Liver (tissue), 9 donors: ENCODE results near the gene TMPRSS12. TPM values are rescaled to one million over a fixed set of nuclear protein-coding genes. Genes with fewer than 3 reads are reported as not detected.
"Not testable (repeated sequence)": the region's sequence is repeated elsewhere in the genome, so short reads cannot be mapped to it uniquely, and the experiment has no call there.

Source experiments
- DNase-seq: peaks from one replicate; pipeline ENCODE4 v3.0.0-alpha.2; 2017; ENCODE audit warnings: low spot score
- H3K27ac ChIP-seq, 2 donors: one replicate each; pipeline ENCODE4 v1.7.0; 2013; ENCODE audit warnings: inconsistent platforms in 2 of 2, low read length in 2 of 2, control low read depth in 1 of 2, low read depth in 1 of 2, mild to moderate bottlenecking in 1 of 2
- H3K27me3 ChIP-seq, 4 donors: one replicate each; pipeline versions ENCODE4 v1.6.1 to v1.7.0; 2013; ENCODE audit warnings: low read length in 3 of 4, inconsistent platforms in 1 of 4, mild to moderate bottlenecking in 1 of 4, moderate library complexity in 1 of 4; ENCODE audit not compliant: control insufficient read depth in 4 of 4, insufficient read depth in 4 of 4
- H3K36me3 ChIP-seq, 4 donors: one replicate each; pipeline versions ENCODE4 v1.6.1 to v1.7.0; 2013; ENCODE audit warnings: low read length in 3 of 4, mild to moderate bottlenecking in 3 of 4, low read depth in 1 of 4, moderate library complexity in 1 of 4; ENCODE audit not compliant: control insufficient read depth in 4 of 4, insufficient read depth in 3 of 4
- H3K4me1 ChIP-seq, 4 donors: one replicate each; pipeline versions ENCODE4 v1.6.1 to v1.7.0; 2013; ENCODE audit warnings: low read length in 3 of 4, mild to moderate bottlenecking in 3 of 4, moderate library complexity in 1 of 4; ENCODE audit not compliant: control insufficient read depth in 4 of 4, insufficient read depth in 4 of 4
- H3K4me3 ChIP-seq, 3 donors: one replicate each; pipeline versions ENCODE4 v1.6.1 to v1.7.0; 2013; ENCODE audit warnings: low read length in 3 of 3, control low read depth in 1 of 3, low read depth in 1 of 3, mild to moderate bottlenecking in 1 of 3
- H3K9ac ChIP-seq, 2 donors: one replicate each; pipeline ENCODE4 v1.7.0; 2013; ENCODE audit warnings: low read length in 2 of 2, mild to moderate bottlenecking in 2 of 2, moderate library complexity in 2 of 2, control low read depth in 1 of 2, low read depth in 1 of 2
- H3K9me3 ChIP-seq, 4 donors: one replicate each; pipeline versions ENCODE4 v1.6.1 to v1.7.0; 2013; ENCODE audit warnings: low read length in 3 of 4; ENCODE audit not compliant: control insufficient read depth in 4 of 4
- ATF3 ChIP-seq: IDR thresholded peaks from 2 replicates; pipeline ENCODE4 v1.6.1; 2016; ENCODE audit warnings: antibody characterized with exemption
- EGR1 ChIP-seq, 2 donors: IDR thresholded peaks; 2 replicates each; pipeline ENCODE4 v1.6.1; 2016 to 2018; ENCODE audit warnings: antibody characterized with exemption in 2 of 2, low read depth in 2 of 2
- FOXA1 ChIP-seq: IDR thresholded peaks from 2 replicates; pipeline ENCODE4 v1.6.1; 2016; ENCODE audit warnings: antibody characterized with exemption
- FOXA2 ChIP-seq: IDR thresholded peaks from 2 replicates; pipeline ENCODE4 v1.6.1; 2016; ENCODE audit warnings: antibody characterized with exemption
- GABPA ChIP-seq, 2 donors: IDR thresholded peaks in 1 of 2; conservative IDR thresholded peaks in 1 of 2; 2 replicates each; pipeline ENCODE4 v1.6.1; 2016; ENCODE audit warnings: antibody characterized with exemption in 2 of 2, mild to moderate bottlenecking in 1 of 2, moderate library complexity in 1 of 2
- HNF4A ChIP-seq, 2 donors: conservative IDR thresholded peaks; 2 replicates each; pipeline ENCODE4 v1.6.1; 2016; ENCODE audit warnings: antibody characterized with exemption in 2 of 2, mild to moderate bottlenecking in 2 of 2
- HNF4G ChIP-seq: IDR thresholded peaks from 2 replicates; pipeline ENCODE4 v1.6.1; 2016; ENCODE audit warnings: antibody characterized with exemption
- JUND ChIP-seq, 2 donors: IDR thresholded peaks; 2 replicates each; pipeline ENCODE4 v1.6.1; 2016; ENCODE audit warnings: antibody characterized with exemption in 2 of 2
- NR2F2 ChIP-seq: IDR thresholded peaks from 2 replicates; pipeline ENCODE4 v1.6.1; 2016; ENCODE audit warnings: antibody characterized with exemption
- RAD21 ChIP-seq, 2 donors: IDR thresholded peaks; 2 replicates each; pipeline ENCODE4 v1.6.1; 2016; ENCODE audit warnings: antibody characterized with exemption in 2 of 2, mild to moderate bottlenecking in 2 of 2
- RXRA ChIP-seq, 2 donors: IDR thresholded peaks; 2 replicates each; pipeline ENCODE4 v1.6.1; 2017 to 2018; ENCODE audit warnings: antibody characterized with exemption in 2 of 2, mild to moderate bottlenecking in 1 of 2
- SP1 ChIP-seq: IDR thresholded peaks from 2 replicates; pipeline ENCODE4 v1.6.1; 2018; ENCODE audit warnings: antibody characterized with exemption, mild to moderate bottlenecking
- TAF1 ChIP-seq: conservative IDR thresholded peaks from 2 replicates; pipeline ENCODE4 v1.6.1; 2016; ENCODE audit warnings: antibody characterized with exemption, mild to moderate bottlenecking
- YY1 ChIP-seq: IDR thresholded peaks from 2 replicates; pipeline ENCODE4 v1.6.1; 2016; ENCODE audit warnings: antibody characterized with exemption, mild to moderate bottlenecking
- ZBTB33 ChIP-seq: IDR thresholded peaks from 2 replicates; pipeline ENCODE4 v1.6.1; 2016; ENCODE audit warnings: antibody characterized with exemption
- WGBS: extraction: QIAGEN DNeasy Blood & Tissue Kit; methylation state at CpG from one replicate; pipeline ENCODE4 v1.1.7; 2013; 5-methylcytosine and 5-hydroxymethylcytosine counted together
- polyA plus RNA-seq, 2 donors: library from polyadenylated mRNA; stranded (reverse) in 1 of 2; unstranded in 1 of 2; fragments of 200-250 nt in 1 of 2; fragments of >200 nt in 1 of 2; fragmentation: Nextera tagmentation in 1 of 2; extraction: Ambion mirVana in 1 of 2; gene quantifications; one replicate each; pipeline versions ENCODE4 v1.2.1 to v1.2.3, GENCODE V29; 2013 to 2015
- total RNA-seq, 2 donors: library from RNA; depleted of rRNA; stranded (reverse); fragments of >200 nt; gene quantifications; one replicate each; pipeline ENCODE4 v1.2.3, GENCODE V29; 2014
- TF ChIP-seq, protein P1 (sequence below): IDR thresholded peaks from 2 replicates; pipeline ENCODE4 v1.6.1; 2016; ENCODE audit warnings: antibody characterized with exemption
- TF ChIP-seq, protein P2 (sequence below): IDR thresholded peaks from 2 replicates; pipeline ENCODE4 v1.6.1; 2016; ENCODE audit warnings: antibody characterized with exemption, mild to moderate bottlenecking
- TF ChIP-seq, protein P3 (sequence below): fragments of 150-350 bp; IDR thresholded peaks from 2 replicates; pipeline ENCODE4 v1.5.1; 2017; ENCODE audit warnings: improper control_type of control experiment, low read depth, low read length; ENCODE audit not compliant: missing input control
- donor health status: healthy.
- donor health status: healthy.
- donor health status: healthy.
- donor health status: healthy.
- donor health status: healthy.

Gene TMPRSS12
- total and polyA plus RNA-seq, 4 donors = not detected

DNA sequence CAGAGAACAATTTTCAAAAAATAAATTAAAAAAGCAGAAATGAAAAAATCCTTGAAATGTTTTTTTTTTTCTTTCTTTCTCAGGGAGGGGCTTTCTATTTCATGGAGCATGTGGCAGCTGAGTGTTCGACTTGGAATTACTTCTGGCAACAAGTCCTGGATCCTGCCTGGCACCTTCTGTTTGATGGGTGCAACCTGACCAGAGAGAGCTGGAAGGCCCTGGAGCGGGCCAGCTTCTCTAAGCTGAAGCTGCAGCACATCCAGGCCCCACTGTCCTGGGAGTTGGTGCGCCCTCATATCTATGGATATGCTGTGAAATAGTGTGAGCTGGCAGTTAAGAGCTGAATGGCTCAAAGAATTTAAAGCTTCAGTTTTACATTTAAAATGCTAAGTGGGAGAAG is 87.1 kb downstream of the TMPRSS12 start:
- no peak overlapping the region for H3K9ac ChIP-seq
- TF ChIP-seq ATF3 (no peak), GABPA (IDR thresholded peaks at IDR 0.05 in 1 of 2, conservative IDR thresholded peaks at IDR 0.05 in 1 of 2) (no peak), RXRA (IDR thresholded peaks at IDR 0.05) (no peak), HNF4A (conservative IDR thresholded peaks at IDR 0.05) (no peak), JUND (IDR thresholded peaks at IDR 0.05) (no peak), YY1 (no peak), NR2F2 (no peak)
- TF ChIP-seq, protein P1, sequence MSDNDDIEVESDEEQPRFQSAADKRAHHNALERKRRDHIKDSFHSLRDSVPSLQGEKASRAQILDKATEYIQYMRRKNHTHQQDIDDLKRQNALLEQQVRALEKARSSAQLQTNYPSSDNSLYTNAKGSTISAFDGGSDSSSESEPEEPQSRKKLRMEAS = no peak
- H3K4me3 ChIP-seq = no peak overlapping the region
- H3K27ac ChIP-seq = peak overlapping the region; percentile 28 to 55
- no peaks in the 10 kb centered on the region for H3K9me3 ChIP-seq
- DNase-seq = no peak
- H3K4me1 ChIP-seq = peaks cover 14 to 75% (median 62%) of the 10 kb centered on the region in 4 donors
- H3K36me3 ChIP-seq = peaks cover 0 to 8% (median 3%) of the 10 kb centered on the region in 4 donors
- H3K27me3 ChIP-seq = no peaks in the 10 kb centered on the region
- 70% methylated on average over 3 of the region's 3 CpGs for WGBS

DNA sequence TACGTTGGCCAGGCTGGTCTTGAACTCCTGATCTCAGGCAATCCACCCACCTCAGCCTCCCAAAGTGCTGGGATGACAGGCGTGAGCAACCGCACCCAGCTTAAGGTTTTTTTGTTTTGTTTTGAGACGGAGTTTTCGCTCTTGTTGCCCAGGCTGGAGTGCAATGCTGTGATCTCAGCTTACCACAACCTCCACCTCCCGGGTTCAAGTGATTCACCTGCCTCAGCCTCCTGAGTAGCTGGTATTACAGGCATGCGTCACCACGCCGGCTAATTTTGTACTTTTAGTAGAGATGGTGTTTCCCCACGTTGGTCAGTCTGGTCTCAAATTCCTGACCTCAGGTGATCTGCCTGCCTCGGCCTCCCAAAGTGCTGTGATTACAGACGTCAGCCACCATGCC is 87.8 kb downstream of the TMPRSS12 start:
- H3K4me1 ChIP-seq = peaks cover 16 to 81% (median 67%) of the 10 kb centered on the region in 4 donors
- H3K27ac ChIP-seq = peak overlapping the region; percentile 28 to 55
- whole genome bisulfite sequencing = 64% methylated on average over 12 of the region's 12 CpGs

GRCh38 chr12:50932787-50933280 is 90.1 kb downstream of the TMPRSS12 start:
- peaks cover 0 to 3% (median 0%) of the 10 kb centered on the region in 4 donors for H3K9me3 ChIP-seq
- no peak overlapping the region for H3K9ac ChIP-seq
- peaks cover 17 to 78% (median 68%) of the 10 kb centered on the region in 4 donors for H3K4me1 ChIP-seq
- no peaks in the 10 kb centered on the region for H3K27me3 ChIP-seq
- H3K36me3 ChIP-seq = peaks cover 0 to 8% (median 4%) of the 10 kb centered on the region in 4 donors
- peak overlapping the region; percentile 69 to 75 for H3K27ac ChIP-seq
- H3K4me3 ChIP-seq = no peak overlapping the region
- peak; percentile 72 for TF ChIP-seq TAF1
- TF ChIP-seq YY1 = peak; percentile 62
- TF ChIP-seq FOXA1 = no peak
- TF ChIP-seq, protein P2, sequence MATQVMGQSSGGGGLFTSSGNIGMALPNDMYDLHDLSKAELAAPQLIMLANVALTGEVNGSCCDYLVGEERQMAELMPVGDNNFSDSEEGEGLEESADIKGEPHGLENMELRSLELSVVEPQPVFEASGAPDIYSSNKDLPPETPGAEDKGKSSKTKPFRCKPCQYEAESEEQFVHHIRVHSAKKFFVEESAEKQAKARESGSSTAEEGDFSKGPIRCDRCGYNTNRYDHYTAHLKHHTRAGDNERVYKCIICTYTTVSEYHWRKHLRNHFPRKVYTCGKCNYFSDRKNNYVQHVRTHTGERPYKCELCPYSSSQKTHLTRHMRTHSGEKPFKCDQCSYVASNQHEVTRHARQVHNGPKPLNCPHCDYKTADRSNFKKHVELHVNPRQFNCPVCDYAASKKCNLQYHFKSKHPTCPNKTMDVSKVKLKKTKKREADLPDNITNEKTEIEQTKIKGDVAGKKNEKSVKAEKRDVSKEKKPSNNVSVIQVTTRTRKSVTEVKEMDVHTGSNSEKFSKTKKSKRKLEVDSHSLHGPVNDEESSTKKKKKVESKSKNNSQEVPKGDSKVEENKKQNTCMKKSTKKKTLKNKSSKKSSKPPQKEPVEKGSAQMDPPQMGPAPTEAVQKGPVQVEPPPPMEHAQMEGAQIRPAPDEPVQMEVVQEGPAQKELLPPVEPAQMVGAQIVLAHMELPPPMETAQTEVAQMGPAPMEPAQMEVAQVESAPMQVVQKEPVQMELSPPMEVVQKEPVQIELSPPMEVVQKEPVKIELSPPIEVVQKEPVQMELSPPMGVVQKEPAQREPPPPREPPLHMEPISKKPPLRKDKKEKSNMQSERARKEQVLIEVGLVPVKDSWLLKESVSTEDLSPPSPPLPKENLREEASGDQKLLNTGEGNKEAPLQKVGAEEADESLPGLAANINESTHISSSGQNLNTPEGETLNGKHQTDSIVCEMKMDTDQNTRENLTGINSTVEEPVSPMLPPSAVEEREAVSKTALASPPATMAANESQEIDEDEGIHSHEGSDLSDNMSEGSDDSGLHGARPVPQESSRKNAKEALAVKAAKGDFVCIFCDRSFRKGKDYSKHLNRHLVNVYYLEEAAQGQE = peak; percentile 44
- TF ChIP-seq ATF3 = peak; percentile 82
- peak; percentile 86 for TF ChIP-seq SP1
- no peak for TF ChIP-seq GABPA (IDR thresholded peaks at IDR 0.05 in 1 of 2, conservative IDR thresholded peaks at IDR 0.05 in 1 of 2)
- TF ChIP-seq, protein P1 = peak; percentile 78
- TF ChIP-seq, protein P3, sequence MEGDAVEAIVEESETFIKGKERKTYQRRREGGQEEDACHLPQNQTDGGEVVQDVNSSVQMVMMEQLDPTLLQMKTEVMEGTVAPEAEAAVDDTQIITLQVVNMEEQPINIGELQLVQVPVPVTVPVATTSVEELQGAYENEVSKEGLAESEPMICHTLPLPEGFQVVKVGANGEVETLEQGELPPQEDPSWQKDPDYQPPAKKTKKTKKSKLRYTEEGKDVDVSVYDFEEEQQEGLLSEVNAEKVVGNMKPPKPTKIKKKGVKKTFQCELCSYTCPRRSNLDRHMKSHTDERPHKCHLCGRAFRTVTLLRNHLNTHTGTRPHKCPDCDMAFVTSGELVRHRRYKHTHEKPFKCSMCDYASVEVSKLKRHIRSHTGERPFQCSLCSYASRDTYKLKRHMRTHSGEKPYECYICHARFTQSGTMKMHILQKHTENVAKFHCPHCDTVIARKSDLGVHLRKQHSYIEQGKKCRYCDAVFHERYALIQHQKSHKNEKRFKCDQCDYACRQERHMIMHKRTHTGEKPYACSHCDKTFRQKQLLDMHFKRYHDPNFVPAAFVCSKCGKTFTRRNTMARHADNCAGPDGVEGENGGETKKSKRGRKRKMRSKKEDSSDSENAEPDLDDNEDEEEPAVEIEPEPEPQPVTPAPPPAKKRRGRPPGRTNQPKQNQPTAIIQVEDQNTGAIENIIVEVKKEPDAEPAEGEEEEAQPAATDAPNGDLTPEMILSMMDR = no peak
- peak; percentile 33 to 47 for TF ChIP-seq RAD21 (IDR thresholded peaks at IDR 0.05)
- no peak for TF ChIP-seq NR2F2
- peak; percentile 98 to 99 for TF ChIP-seq HNF4A (conservative IDR thresholded peaks at IDR 0.05)
- TF ChIP-seq ZBTB33 = peak; percentile 75
- peak in 1 of 2 donors; percentile 66 for TF ChIP-seq EGR1 (IDR thresholded peaks at IDR 0.05; ENCODE audit: low read depth in 2 of 2)
- peak; percentile 57 for TF ChIP-seq FOXA2
- TF ChIP-seq RXRA (IDR thresholded peaks at IDR 0.05) = peak; percentile 78 to 85
- TF ChIP-seq HNF4G = peak; percentile 92
- peak; percentile 79 to 83 for TF ChIP-seq JUND (IDR thresholded peaks at IDR 0.05)
- WGBS = 31% methylated on average over 2 of the region's 2 CpGs
- no peak for DNase-seq

More for the DNA sequence above, 87.8 kb downstream of the TMPRSS12 start:
- H3K9me3 ChIP-seq, H3K27me3 ChIP-seq, DNase-seq, H3K9ac ChIP-seq, H3K36me3 ChIP-seq, H3K4me3 ChIP-seq: not testable (repeated sequence)
